Measurements from ENCODE around the gene ABLIM2.

The ABLIM2 gene

GRCh38 chr4:8160233-8160560 is 1.6 kb upstream of the ABLIM2 start:
- Histone ChIP-seq H3K9ac (ENCODE audit: low read depth in 1 of 2, low read length in 2 of 2) (no peak overlapping the region), H3K4me3 (ENCODE audit: low read length in 2 of 2) (no peak overlapping the region), H3K27ac (ENCODE audit: low read depth in 2 of 2, low read length in 2 of 2) (no peak overlapping the region), H3K27me3 (ENCODE audit: control insufficient read depth in 2 of 2, insufficient read depth in 2 of 2, low read length in 2 of 2) (peaks cover 2 to 5% of the 10 kb centered on the region in 2 donors), H3K36me3 (ENCODE audit: control insufficient read depth in 2 of 2, insufficient read depth in 2 of 2, low read length in 2 of 2) (no peaks in the 10 kb centered on the region), H3K4me1 (ENCODE audit: control insufficient read depth in 2 of 2, insufficient read depth in 2 of 2, low read length in 2 of 2) (peaks cover 17 to 21% of the 10 kb centered on the region in 2 donors), H3K9me3 (ENCODE audit: control insufficient read depth in 2 of 2, low read length in 2 of 2) (no peaks in the 10 kb centered on the region)

- Histone ChIP-seq H3K27me3 (ENCODE audit: control insufficient read depth in 2 of 2, insufficient read depth in 2 of 2, low read length in 2 of 2) (peaks cover 2 to 5% of the 10 kb centered on the region in 2 donors), H3K9me3 (ENCODE audit: control insufficient read depth in 2 of 2, low read length in 2 of 2) (no peaks in the 10 kb centered on the region), H3K4me1 (ENCODE audit: control insufficient read depth in 2 of 2, insufficient read depth in 2 of 2, low read length in 2 of 2) (peaks cover 17 to 21% of the 10 kb centered on the region in 2 donors), H3K9ac (ENCODE audit: low read depth in 1 of 2, low read length in 2 of 2) (peak overlapping the region; percentile 71 to 91), H3K27ac (ENCODE audit: low read depth in 2 of 2, low read length in 2 of 2) (no peak overlapping the region), H3K4me3 (ENCODE audit: low read length in 2 of 2) (peak overlapping the region; percentile 95 to 97), H3K36me3 (ENCODE audit: control insufficient read depth in 2 of 2, insufficient read depth in 2 of 2, low read length in 2 of 2) (no peaks in the 10 kb centered on the region)
Measured at GRCh38 chr4:8159537-8160232, 1.1 kb upstream of the ABLIM2 start.

- Histone ChIP-seq H3K4me3 (ENCODE audit: low read length in 2 of 2) (peak overlapping the region; percentile 76 to 80), H3K27ac (ENCODE audit: low read depth in 2 of 2, low read length in 2 of 2) (no peak overlapping the region), H3K4me1 (ENCODE audit: control insufficient read depth in 2 of 2, insufficient read depth in 2 of 2, low read length in 2 of 2) (peaks cover 17 to 21% of the 10 kb centered on the region in 2 donors), H3K9ac (ENCODE audit: low read depth in 1 of 2, low read length in 2 of 2) (peak overlapping the region; percentile 32 to 64), H3K27me3 (ENCODE audit: control insufficient read depth in 2 of 2, insufficient read depth in 2 of 2, low read length in 2 of 2) (peaks cover 2 to 5% of the 10 kb centered on the region in 2 donors), H3K9me3 (ENCODE audit: control insufficient read depth in 2 of 2, low read length in 2 of 2) (no peaks in the 10 kb centered on the region), H3K36me3 (ENCODE audit: control insufficient read depth in 2 of 2, insufficient read depth in 2 of 2, low read length in 2 of 2) (no peaks in the 10 kb centered on the region)
Measured at GRCh38 chr4:8157944-8158709, 486 bp downstream of the ABLIM2 start.

- Histone ChIP-seq H3K9me3 (ENCODE audit: control insufficient read depth in 2 of 2, low read length in 2 of 2) (no peaks in the 10 kb centered on the region), H3K27ac (ENCODE audit: low read depth in 2 of 2, low read length in 2 of 2) (no peak overlapping the region), H3K4me3 (ENCODE audit: low read length in 2 of 2) (peak overlapping the region in 1 of 2 donors; percentile 80), H3K4me1 (ENCODE audit: control insufficient read depth in 2 of 2, insufficient read depth in 2 of 2, low read length in 2 of 2) (peaks cover 17 to 21% of the 10 kb centered on the region in 2 donors), H3K36me3 (ENCODE audit: control insufficient read depth in 2 of 2, insufficient read depth in 2 of 2, low read length in 2 of 2) (no peaks in the 10 kb centered on the region), H3K27me3 (ENCODE audit: control insufficient read depth in 2 of 2, insufficient read depth in 2 of 2, low read length in 2 of 2) (peaks cover 2 to 5% of the 10 kb centered on the region in 2 donors), H3K9ac (ENCODE audit: low read depth in 1 of 2, low read length in 2 of 2) (peak overlapping the region in 1 of 2 donors; percentile 64)
Measured at GRCh38 chr4:8157496-8157895, 1.1 kb downstream of the ABLIM2 start.

GRCh38 chr4:8156617-8157016 is 2.0 kb downstream of the ABLIM2 start:
- no peak overlapping the region for H3K9ac ChIP-seq (ENCODE audit: low read depth in 1 of 2, low read length in 2 of 2)
- no peak overlapping the region for H3K4me3 ChIP-seq (ENCODE audit: low read length in 2 of 2)
- no peaks in the 10 kb centered on the region for H3K36me3 ChIP-seq (ENCODE audit: control insufficient read depth in 2 of 2, insufficient read depth in 2 of 2, low read length in 2 of 2)
- H3K4me1 ChIP-seq (ENCODE audit: control insufficient read depth in 2 of 2, insufficient read depth in 2 of 2, low read length in 2 of 2) = peaks cover 17 to 21% of the 10 kb centered on the region in 2 donors
- H3K27ac ChIP-seq (ENCODE audit: low read depth in 2 of 2, low read length in 2 of 2) = no peak overlapping the region
- H3K9me3 ChIP-seq (ENCODE audit: control insufficient read depth in 2 of 2, low read length in 2 of 2) = no peaks in the 10 kb centered on the region
- H3K27me3 ChIP-seq (ENCODE audit: control insufficient read depth in 2 of 2, insufficient read depth in 2 of 2, low read length in 2 of 2) = peaks cover 2 to 5% of the 10 kb centered on the region in 2 donors

- Histone ChIP-seq H3K4me1 (ENCODE audit: control insufficient read depth in 2 of 2, insufficient read depth in 2 of 2, low read length in 2 of 2) (peaks cover 17 to 21% of the 10 kb centered on the region in 2 donors), H3K36me3 (ENCODE audit: control insufficient read depth in 2 of 2, insufficient read depth in 2 of 2, low read length in 2 of 2) (no peaks in the 10 kb centered on the region), H3K4me3 (ENCODE audit: low read length in 2 of 2) (no peak overlapping the region), H3K9ac (ENCODE audit: low read depth in 1 of 2, low read length in 2 of 2) (no peak overlapping the region), H3K27me3 (ENCODE audit: control insufficient read depth in 2 of 2, insufficient read depth in 2 of 2, low read length in 2 of 2) (peaks cover 2 to 5% of the 10 kb centered on the region in 2 donors), H3K27ac (ENCODE audit: low read depth in 2 of 2, low read length in 2 of 2) (no peak overlapping the region), H3K9me3 (ENCODE audit: control insufficient read depth in 2 of 2, low read length in 2 of 2) (no peaks in the 10 kb centered on the region)
Measured at GRCh38 chr4:8155660-8156421, 2.8 kb downstream of the ABLIM2 start.

- peaks cover 2 to 5% of the 10 kb centered on the region in 2 donors for H3K27me3 ChIP-seq (ENCODE audit: control insufficient read depth in 2 of 2, insufficient read depth in 2 of 2, low read length in 2 of 2)
- no peak overlapping the region for H3K4me3 ChIP-seq (ENCODE audit: low read length in 2 of 2)
- no peaks in the 10 kb centered on the region for H3K9me3 ChIP-seq (ENCODE audit: control insufficient read depth in 2 of 2, low read length in 2 of 2)
- peaks cover 17 to 20% of the 10 kb centered on the region in 2 donors for H3K4me1 ChIP-seq (ENCODE audit: control insufficient read depth in 2 of 2, insufficient read depth in 2 of 2, low read length in 2 of 2)
- no peak overlapping the region for H3K27ac ChIP-seq (ENCODE audit: low read depth in 2 of 2, low read length in 2 of 2)
- H3K9ac ChIP-seq (ENCODE audit: low read depth in 1 of 2, low read length in 2 of 2) = no peak overlapping the region
- H3K36me3 ChIP-seq (ENCODE audit: control insufficient read depth in 2 of 2, insufficient read depth in 2 of 2, low read length in 2 of 2) = no peaks in the 10 kb centered on the region
Measured at GRCh38 chr4:8155048-8155447, 3.6 kb downstream of the ABLIM2 start.

- Histone ChIP-seq H3K4me1 (ENCODE audit: control insufficient read depth in 2 of 2, insufficient read depth in 2 of 2, low read length in 2 of 2) (peaks cover 7 to 8% of the 10 kb centered on the region in 2 donors), H3K9me3 (ENCODE audit: control insufficient read depth in 2 of 2, low read length in 2 of 2) (no peaks in the 10 kb centered on the region), H3K4me3 (ENCODE audit: low read length in 2 of 2) (no peak overlapping the region), H3K36me3 (ENCODE audit: control insufficient read depth in 2 of 2, insufficient read depth in 2 of 2, low read length in 2 of 2) (no peaks in the 10 kb centered on the region), H3K27ac (ENCODE audit: low read depth in 2 of 2, low read length in 2 of 2) (no peak overlapping the region), H3K9ac (ENCODE audit: low read depth in 1 of 2, low read length in 2 of 2) (no peak overlapping the region), H3K27me3 (ENCODE audit: control insufficient read depth in 2 of 2, insufficient read depth in 2 of 2, low read length in 2 of 2) (peaks cover 2 to 5% of the 10 kb centered on the region in 2 donors)
Measured at GRCh38 chr4:8153441-8153840, 5.2 kb downstream of the ABLIM2 start.

GRCh38 chr4:8152865-8153257 is 5.8 kb downstream of the ABLIM2 start:
- Histone ChIP-seq H3K36me3 (ENCODE audit: control insufficient read depth in 2 of 2, insufficient read depth in 2 of 2, low read length in 2 of 2) (no peaks in the 10 kb centered on the region), H3K4me1 (ENCODE audit: control insufficient read depth in 2 of 2, insufficient read depth in 2 of 2, low read length in 2 of 2) (peaks cover 2 to 3% of the 10 kb centered on the region in 2 donors), H3K27ac (ENCODE audit: low read depth in 2 of 2, low read length in 2 of 2) (no peak overlapping the region), H3K9ac (ENCODE audit: low read depth in 1 of 2, low read length in 2 of 2) (no peak overlapping the region), H3K27me3 (ENCODE audit: control insufficient read depth in 2 of 2, insufficient read depth in 2 of 2, low read length in 2 of 2) (peaks cover 2 to 4% of the 10 kb centered on the region in 2 donors), H3K4me3 (ENCODE audit: low read length in 2 of 2) (no peak overlapping the region), H3K9me3 (ENCODE audit: control insufficient read depth in 2 of 2, low read length in 2 of 2) (no peaks in the 10 kb centered on the region)

Measured in mucosa of rectum (tissue), 2 donors.